ENCODE data around the gene PBX1. TPM values are rescaled to one million over a fixed set of nuclear protein-coding genes. Genes with fewer than 3 reads are reported as not detected.

Gene PBX1
- total RNA-seq, 2 experiments from 2014 or later = 0.18 to 0.37 TPM

GRCh38 chr1:164867590-164867989, 308.6 kb downstream of the PBX1 start:
- CTCF ChIA-PET = no interaction called here
- Mint-ChIP-seq H3K4me3 (no peak overlapping the region), H3K36me3 (ENCODE audit: low read depth) (no peaks in the 10 kb centered on the region), H3K27me3 (peaks cover 2% of the 10 kb centered on the region), H3K9me3 (ENCODE audit: low read depth) (no peaks in the 10 kb centered on the region), H3K27ac (no peak overlapping the region), H3K4me1 (no peaks in the 10 kb centered on the region)
- DNase-seq = no peak
- intact Hi-C loops (cut with DNase I, micrococcal nuclease) = no loop called here
- POLR2A ChIA-PET = no interaction called here
- ATAC-seq = no peak

GRCh38 chr1:164868990-164869389, 310.0 kb downstream of the PBX1 start:
- no peak for ATAC-seq
- H3K9me3 Mint-ChIP-seq (ENCODE audit: low read depth) = no peaks in the 10 kb centered on the region
- intact Hi-C loops (cut with DNase I, micrococcal nuclease) = no loop called here
- no peak for DNase-seq
- no peak overlapping the region for H3K27ac Mint-ChIP-seq
- H3K36me3 Mint-ChIP-seq (ENCODE audit: low read depth) = no peaks in the 10 kb centered on the region
- no peaks in the 10 kb centered on the region for H3K27me3 Mint-ChIP-seq
- ChIA-PET POLR2A (no interaction called here), CTCF (no interaction called here)
- no peak overlapping the region for H3K4me3 Mint-ChIP-seq
- no peaks in the 10 kb centered on the region for H3K4me1 Mint-ChIP-seq

GRCh38 chr1:164875518-164875917, 316.5 kb downstream of the PBX1 start:
- ChIA-PET CTCF (interaction anchor here (0.5 kb wide), 1 partner anchor 1966 kb away, joined by 3 read pairs; no protein-coding TSS in a partner anchor), POLR2A (no interaction called here)
- H3K27ac Mint-ChIP-seq = no peak overlapping the region
- H3K4me1 Mint-ChIP-seq = no peaks in the 10 kb centered on the region
- DNase-seq = no peak
- no peaks in the 10 kb centered on the region for H3K9me3 Mint-ChIP-seq (ENCODE audit: low read depth)
- peaks cover 2% of the 10 kb centered on the region for H3K27me3 Mint-ChIP-seq
- H3K4me3 Mint-ChIP-seq = no peak overlapping the region
- no peaks in the 10 kb centered on the region for H3K36me3 Mint-ChIP-seq (ENCODE audit: low read depth)
- intact Hi-C loops (cut with DNase I, micrococcal nuclease) = no loop called here
- no peak for ATAC-seq

DNA sequence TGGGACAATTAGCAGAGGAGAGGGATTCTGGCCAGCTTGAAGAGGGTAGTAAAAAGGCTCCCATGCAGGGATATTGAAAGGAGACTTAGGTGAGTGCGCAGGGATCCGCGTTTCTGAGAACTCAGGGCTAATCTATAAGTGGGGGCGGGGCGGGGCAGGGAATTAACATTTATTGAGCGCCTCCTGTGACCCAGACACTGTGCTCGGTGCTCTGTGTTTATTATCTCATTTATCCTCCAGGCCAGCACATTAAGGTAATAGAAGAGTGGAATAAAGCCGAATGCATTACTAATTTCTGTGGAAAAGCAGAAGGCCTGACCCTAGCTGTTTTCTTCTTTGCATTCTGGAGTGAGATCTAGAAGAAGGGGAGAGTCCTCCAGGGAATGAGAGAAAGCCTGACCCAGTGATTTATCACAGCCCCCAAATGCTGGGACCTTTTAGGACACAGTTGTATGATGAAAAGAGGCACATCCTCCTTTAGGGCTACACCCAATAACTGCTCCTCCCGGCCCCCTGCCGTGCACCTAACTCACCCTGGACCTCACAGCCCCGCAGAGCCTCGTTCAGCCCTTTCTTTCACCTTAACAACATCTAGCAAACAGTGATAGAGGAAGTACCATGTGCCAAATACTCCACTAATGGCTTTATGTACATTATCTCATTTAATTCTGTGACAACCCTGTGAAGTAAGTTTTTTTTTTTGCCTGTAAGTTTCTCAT, 317.6 kb downstream of the PBX1 start:
- H3K9me3 Mint-ChIP-seq (ENCODE audit: low read depth) = no peaks in the 10 kb centered on the region
- H3K36me3 Mint-ChIP-seq (ENCODE audit: low read depth) = no peaks in the 10 kb centered on the region
- CTCF ChIA-PET = no interaction called here

GRCh38 chr1:164880199-164880598, 321.2 kb downstream of the PBX1 start:
- no peak for DNase-seq
- Mint-ChIP-seq H3K4me3 (no peak overlapping the region), H3K9me3 (ENCODE audit: low read depth) (no peaks in the 10 kb centered on the region), H3K27ac (no peak overlapping the region), H3K36me3 (ENCODE audit: low read depth) (no peaks in the 10 kb centered on the region), H3K27me3 (no peaks in the 10 kb centered on the region), H3K4me1 (no peaks in the 10 kb centered on the region)
- intact Hi-C loops (cut with DNase I, micrococcal nuclease) = no loop called here
- no peak for ATAC-seq
- ChIA-PET CTCF (no interaction called here), POLR2A (no interaction called here)

More for the DNA sequence above, 317.6 kb downstream of the PBX1 start:
- DNase-seq (no peak), ATAC-seq (no peak)
- Mint-ChIP-seq H3K27ac (no peak overlapping the region), H3K4me1 (no peaks in the 10 kb centered on the region), H3K4me3 (no peak overlapping the region), H3K27me3 (peaks cover 2% of the 10 kb centered on the region)
- intact Hi-C loops (cut with DNase I, micrococcal nuclease) = no loop called here
- POLR2A ChIA-PET = no interaction called here

DNA sequence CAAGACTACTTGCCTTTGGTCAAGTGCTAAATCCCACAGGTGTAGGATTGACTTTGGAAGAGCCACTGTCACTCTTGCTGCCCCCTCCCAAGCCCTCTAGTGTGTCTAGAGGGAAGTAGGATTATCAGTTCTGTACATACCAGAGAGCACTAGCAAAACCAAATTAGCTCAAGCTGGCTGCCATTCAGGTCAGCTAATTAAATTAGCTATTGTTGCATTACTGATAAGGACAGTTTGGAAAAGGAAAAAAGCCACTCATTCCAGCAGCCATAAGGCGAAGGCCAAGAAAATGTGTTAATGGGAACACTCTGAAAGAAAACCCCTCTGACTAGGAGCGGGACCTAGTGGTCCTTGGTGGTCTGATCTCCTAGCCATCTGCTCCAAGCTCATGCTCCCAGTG, 321.7 kb downstream of the PBX1 start:
- no peak for DNase-seq
- no peak overlapping the region for H3K27ac Mint-ChIP-seq
- no peaks in the 10 kb centered on the region for H3K4me1 Mint-ChIP-seq
- H3K27me3 Mint-ChIP-seq = no peaks in the 10 kb centered on the region
- H3K9me3 Mint-ChIP-seq (ENCODE audit: low read depth) = no peaks in the 10 kb centered on the region
- ChIA-PET CTCF (no interaction called here), POLR2A (no interaction called here)
- ATAC-seq = no peak
- intact Hi-C loops (cut with DNase I, micrococcal nuclease) = no loop called here
- H3K4me3 Mint-ChIP-seq = no peak overlapping the region
- no peaks in the 10 kb centered on the region for H3K36me3 Mint-ChIP-seq (ENCODE audit: low read depth)

- Mint-ChIP-seq H3K36me3 (ENCODE audit: low read depth) (no peaks in the 10 kb centered on the region), H3K4me3 (no peak overlapping the region), H3K27ac (no peak overlapping the region), H3K9me3 (ENCODE audit: low read depth) (no peaks in the 10 kb centered on the region), H3K4me1 (no peaks in the 10 kb centered on the region), H3K27me3 (no peaks in the 10 kb centered on the region)
- intact Hi-C loops (cut with DNase I, micrococcal nuclease) = no loop called here
- ChIA-PET CTCF (interaction anchor here (0.6 kb wide), 1 partner anchor 31 kb away, joined by 3 read pairs; no protein-coding TSS in a partner anchor), POLR2A (no interaction called here)
- ATAC-seq (no peak), DNase-seq (no peak)
Measured at GRCh38 chr1:164885311-164885710, 326.3 kb downstream of the PBX1 start.

DNA sequence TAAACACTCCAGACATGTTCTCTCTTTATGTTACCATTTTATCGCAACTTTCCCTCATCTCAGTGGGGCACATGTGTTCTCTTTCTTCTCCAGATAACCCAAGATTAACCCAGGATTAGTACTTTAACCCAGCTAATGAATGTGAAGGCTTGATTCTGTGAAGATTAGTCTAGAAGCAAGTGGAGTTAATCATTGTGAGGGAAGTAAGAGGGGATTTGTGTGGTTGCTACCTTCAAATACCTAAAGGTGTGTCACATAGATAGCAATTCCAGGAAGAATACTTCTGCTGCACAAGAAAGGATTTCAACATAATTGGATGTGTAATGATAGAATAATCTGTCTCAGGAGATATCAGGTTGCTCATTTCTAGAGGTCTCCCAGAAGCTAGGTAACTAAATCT, 327.1 kb downstream of the PBX1 start:
- ChIA-PET POLR2A (no interaction called here), CTCF (no interaction called here)
- Mint-ChIP-seq H3K4me1 (no peaks in the 10 kb centered on the region), H3K27ac (no peak overlapping the region), H3K4me3 (no peak overlapping the region), H3K9me3 (ENCODE audit: low read depth) (no peaks in the 10 kb centered on the region), H3K36me3 (ENCODE audit: low read depth) (no peaks in the 10 kb centered on the region), H3K27me3 (no peaks in the 10 kb centered on the region)
- intact Hi-C loops (cut with DNase I, micrococcal nuclease) = no loop called here
- DNase-seq (no peak), ATAC-seq (no peak)

- Mint-ChIP-seq H3K36me3 (ENCODE audit: low read depth) (no peaks in the 10 kb centered on the region), H3K9me3 (ENCODE audit: low read depth) (no peaks in the 10 kb centered on the region), H3K27ac (no peak overlapping the region), H3K4me3 (no peak overlapping the region), H3K4me1 (no peaks in the 10 kb centered on the region), H3K27me3 (peaks cover 2% of the 10 kb centered on the region)
- CTCF ChIA-PET = interaction anchor here (0.5 kb wide), 1 partner anchor 14 kb away, joined by 3 read pairs; no protein-coding TSS in a partner anchor
- DNase-seq (no peak), ATAC-seq (no peak)
- POLR2A ChIA-PET = no interaction called here
- intact Hi-C loops (cut with DNase I, micrococcal nuclease) = no loop called here
Measured at GRCh38 chr1:164891615-164892014, 332.6 kb downstream of the PBX1 start.

DNA sequence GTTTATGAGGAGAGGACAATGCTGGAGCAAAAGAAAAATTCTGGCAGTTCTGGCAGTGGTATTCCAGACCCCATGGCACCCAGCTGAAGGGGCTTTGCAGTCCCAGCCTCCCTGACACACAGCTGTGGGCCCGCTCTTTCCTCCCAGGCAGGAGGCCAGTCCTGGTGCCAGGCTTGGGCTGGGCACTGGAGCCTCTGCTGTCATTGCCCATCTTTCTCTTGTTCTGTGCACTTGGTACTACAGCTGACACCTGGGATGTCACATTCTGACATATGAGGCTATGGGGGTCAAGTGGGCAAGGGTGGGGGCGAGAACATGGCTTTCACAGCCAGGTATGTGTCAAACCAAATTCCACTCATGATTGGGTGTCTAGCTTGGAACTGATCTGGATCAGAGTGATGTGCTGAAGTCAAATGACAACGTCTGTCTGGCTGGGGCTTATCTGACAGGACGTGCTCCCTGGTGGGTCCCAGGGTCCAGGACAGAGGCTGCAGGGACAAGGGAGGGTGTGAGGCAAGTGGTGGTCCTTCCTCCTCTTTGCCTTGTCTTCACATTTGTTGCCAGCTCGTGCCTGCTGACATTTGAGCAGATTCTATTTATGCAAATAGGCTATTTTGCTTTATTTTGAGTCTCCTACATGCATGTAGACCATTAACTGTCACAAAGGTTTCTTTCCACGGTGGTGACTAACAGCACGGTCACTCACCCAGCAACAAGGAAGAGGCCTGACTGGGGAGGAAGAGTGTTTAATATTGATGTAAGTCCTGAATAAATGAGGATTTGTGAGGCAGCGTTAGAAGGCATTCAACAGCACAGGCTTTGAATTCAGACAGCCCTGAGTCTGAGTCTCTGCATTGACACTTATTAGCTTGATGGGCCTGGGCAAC, 336.3 kb downstream of the PBX1 start:
- intact Hi-C loops (cut with DNase I, micrococcal nuclease) = no loop called here
- Mint-ChIP-seq H3K4me1 (no peaks in the 10 kb centered on the region), H3K9me3 (ENCODE audit: low read depth) (peaks cover 5% of the 10 kb centered on the region), H3K4me3 (no peak overlapping the region), H3K27ac (no peak overlapping the region), H3K36me3 (ENCODE audit: low read depth) (no peaks in the 10 kb centered on the region), H3K27me3 (peaks cover 2% of the 10 kb centered on the region)
- ATAC-seq (no peak), DNase-seq (no peak)
- ChIA-PET POLR2A (no interaction called here), CTCF (no interaction called here)

GRCh38 chr1:164901031-164901430, 342.0 kb downstream of the PBX1 start:
- POLR2A ChIA-PET = no interaction called here
- Mint-ChIP-seq H3K9me3 (ENCODE audit: low read depth) (peaks cover 6% of the 10 kb centered on the region), H3K27me3 (no peaks in the 10 kb centered on the region), H3K4me1 (no peaks in the 10 kb centered on the region), H3K36me3 (ENCODE audit: low read depth) (no peaks in the 10 kb centered on the region), H3K27ac (no peak overlapping the region), H3K4me3 (no peak overlapping the region)
- intact Hi-C loops (cut with DNase I, micrococcal nuclease) = no loop called here
- no peak for ATAC-seq
- CTCF ChIA-PET = interaction anchor here (0.5 kb wide), 1 partner anchor 214 kb away, joined by 3 read pairs; no protein-coding TSS in a partner anchor
- no peak for DNase-seq

Measured in activated CD4-positive, alpha-beta T cell treated with anti-CD3 and anti-CD28 coated beads for 36 hours (primary cell).